ENCODE results near the gene FZD4.
"Not testable (repeated sequence)": the region's sequence is repeated elsewhere in the genome, so short reads cannot be mapped to it uniquely, and the experiment has no call there.

Gene FZD4

DNA sequence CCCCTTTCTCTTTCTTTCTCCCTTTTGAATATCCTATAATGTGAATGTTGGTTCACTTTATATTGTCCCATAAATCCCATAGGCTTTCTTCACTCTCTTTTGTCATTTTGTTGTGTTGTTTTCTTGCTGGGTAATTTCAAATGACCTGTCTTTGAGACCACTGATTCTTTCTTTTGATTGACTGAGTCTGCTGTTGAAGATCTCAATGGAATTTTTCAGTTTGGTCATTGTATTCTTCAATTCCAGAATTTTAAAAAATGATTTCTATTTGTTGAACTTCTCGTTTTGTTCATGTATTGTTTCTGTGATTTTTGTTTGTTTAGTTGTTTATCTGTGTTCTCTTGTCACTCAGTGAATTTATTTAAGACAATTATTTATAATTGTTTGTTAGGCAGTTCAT, 17.5 kb upstream of the FZD4 start:
- DNase-seq (ENCODE audit: extremely low read depth, low read depth): no peak

DNA sequence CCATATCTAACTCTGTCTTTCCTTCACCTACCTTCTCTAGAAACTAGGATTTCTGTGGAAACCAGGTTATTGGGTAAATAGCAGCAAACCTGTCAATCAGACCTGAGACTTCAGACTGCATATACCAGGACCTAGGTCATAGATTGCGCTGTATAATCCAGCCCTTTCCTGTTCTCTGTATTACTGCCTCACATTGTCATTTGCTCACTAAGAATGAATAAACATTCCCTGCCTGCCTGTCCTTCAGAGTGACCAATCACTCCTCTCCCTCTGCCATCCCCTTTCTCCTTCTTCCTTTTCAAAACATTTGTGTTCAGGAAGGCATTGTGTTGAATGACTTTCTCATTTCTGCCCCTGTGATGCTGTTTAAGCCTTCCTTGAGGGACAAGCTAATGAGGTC, 14.1 kb upstream of the FZD4 start:
- TF ChIP-seq, protein P1, sequence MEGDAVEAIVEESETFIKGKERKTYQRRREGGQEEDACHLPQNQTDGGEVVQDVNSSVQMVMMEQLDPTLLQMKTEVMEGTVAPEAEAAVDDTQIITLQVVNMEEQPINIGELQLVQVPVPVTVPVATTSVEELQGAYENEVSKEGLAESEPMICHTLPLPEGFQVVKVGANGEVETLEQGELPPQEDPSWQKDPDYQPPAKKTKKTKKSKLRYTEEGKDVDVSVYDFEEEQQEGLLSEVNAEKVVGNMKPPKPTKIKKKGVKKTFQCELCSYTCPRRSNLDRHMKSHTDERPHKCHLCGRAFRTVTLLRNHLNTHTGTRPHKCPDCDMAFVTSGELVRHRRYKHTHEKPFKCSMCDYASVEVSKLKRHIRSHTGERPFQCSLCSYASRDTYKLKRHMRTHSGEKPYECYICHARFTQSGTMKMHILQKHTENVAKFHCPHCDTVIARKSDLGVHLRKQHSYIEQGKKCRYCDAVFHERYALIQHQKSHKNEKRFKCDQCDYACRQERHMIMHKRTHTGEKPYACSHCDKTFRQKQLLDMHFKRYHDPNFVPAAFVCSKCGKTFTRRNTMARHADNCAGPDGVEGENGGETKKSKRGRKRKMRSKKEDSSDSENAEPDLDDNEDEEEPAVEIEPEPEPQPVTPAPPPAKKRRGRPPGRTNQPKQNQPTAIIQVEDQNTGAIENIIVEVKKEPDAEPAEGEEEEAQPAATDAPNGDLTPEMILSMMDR (IDR thresholded peaks at IDR 0.05; ENCODE audit: low read depth, low read length): no peak
- DNase-seq (ENCODE audit: extremely low read depth, low read depth): no peak

More for the DNA sequence above, 17.5 kb upstream of the FZD4 start:
- TF ChIP-seq, protein P1 (IDR thresholded peaks at IDR 0.05; ENCODE audit: low read depth, low read length): no peak

DNA sequence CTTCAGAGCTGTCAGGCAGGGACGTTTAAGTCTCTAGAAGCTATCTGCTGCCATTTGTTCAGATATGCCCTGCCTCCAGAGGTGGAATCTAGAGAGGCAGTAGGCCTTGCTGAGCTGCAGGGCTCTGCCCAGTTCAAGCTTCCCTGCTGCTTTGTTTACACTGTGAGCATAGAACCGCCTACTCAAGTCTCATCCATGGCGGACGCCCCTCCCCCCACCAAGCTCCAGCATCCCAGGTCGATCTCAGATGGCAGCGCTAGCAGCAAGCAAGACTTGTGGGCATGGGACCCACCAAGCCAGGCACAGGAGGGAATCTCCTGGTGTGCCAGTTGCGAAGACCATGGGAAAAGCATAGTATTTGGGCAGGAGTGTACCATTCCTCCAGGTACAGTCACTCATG, 12.4 kb upstream of the FZD4 start:
- not testable (repeated sequence) for DNase-seq (ENCODE audit: extremely low read depth, low read depth)

DNA sequence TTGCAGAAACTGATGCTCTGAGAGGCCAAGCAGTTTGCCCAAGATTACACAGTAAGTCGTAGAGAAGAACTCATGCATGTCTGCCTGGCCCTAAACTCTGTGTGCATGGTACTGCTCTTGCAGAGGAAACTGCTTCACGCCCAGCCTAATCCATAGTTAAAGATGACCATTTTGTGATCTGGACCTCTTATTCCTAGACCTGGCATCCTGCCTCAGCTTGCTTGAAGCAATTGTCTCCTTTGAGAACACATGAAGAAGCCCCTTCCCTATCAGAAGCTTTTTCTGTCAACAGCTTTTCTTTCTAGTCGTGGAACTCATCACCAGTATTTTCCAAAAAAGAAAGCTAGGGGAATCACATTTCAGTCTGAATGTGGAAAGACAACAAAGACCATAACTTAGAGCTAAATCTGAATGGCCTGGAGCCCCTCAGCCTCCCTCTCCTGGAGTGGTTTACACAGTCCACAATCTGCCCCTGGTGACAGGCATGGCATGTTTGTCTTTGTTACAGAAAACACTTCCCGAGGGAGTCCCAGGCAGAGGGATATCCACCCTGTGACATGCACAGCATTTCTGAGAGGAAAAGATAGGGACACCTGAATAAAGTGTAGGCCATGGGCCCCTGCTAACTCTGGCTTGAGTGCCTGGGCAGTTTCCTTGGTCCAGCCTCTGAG, 2.9 kb upstream of the FZD4 start:
- DNase-seq (ENCODE audit: extremely low read depth, low read depth): no peak
- TF ChIP-seq, protein P1 (IDR thresholded peaks at IDR 0.05; ENCODE audit: low read depth, low read length): no peak

DNA sequence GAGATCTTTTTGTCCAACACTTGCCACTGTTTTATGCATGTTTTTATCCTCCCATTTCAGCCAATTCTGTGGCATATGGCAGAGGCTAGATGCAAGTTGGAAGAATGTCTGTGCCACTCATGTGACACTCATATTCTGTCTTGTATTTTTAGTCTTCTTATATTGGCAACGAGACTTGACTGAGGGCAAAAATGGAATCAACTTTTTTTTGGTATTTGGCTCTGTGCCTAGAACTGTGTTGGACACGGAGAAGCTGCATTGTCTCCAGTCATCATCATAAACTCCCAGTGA, 1.7 kb upstream of the FZD4 start:
- TF ChIP-seq, protein P1 (IDR thresholded peaks at IDR 0.05; ENCODE audit: low read depth, low read length): no peak
- no peak for DNase-seq (ENCODE audit: extremely low read depth, low read depth)

DNA sequence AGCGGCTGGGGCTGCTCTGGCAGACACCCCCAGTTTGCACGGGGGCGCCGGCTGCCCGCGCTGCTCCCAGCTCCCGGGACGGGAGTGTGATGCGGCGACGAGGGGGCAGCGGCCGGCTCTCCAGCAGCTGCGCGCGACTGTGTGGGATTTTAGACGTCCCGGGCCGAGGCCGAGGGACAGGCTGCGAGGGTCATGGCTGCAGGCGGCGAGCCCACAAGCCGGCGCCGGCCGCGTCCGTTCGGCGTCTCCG, 159 bp downstream of the FZD4 start:
- no peak for DNase-seq (ENCODE audit: extremely low read depth, low read depth)

DNA sequence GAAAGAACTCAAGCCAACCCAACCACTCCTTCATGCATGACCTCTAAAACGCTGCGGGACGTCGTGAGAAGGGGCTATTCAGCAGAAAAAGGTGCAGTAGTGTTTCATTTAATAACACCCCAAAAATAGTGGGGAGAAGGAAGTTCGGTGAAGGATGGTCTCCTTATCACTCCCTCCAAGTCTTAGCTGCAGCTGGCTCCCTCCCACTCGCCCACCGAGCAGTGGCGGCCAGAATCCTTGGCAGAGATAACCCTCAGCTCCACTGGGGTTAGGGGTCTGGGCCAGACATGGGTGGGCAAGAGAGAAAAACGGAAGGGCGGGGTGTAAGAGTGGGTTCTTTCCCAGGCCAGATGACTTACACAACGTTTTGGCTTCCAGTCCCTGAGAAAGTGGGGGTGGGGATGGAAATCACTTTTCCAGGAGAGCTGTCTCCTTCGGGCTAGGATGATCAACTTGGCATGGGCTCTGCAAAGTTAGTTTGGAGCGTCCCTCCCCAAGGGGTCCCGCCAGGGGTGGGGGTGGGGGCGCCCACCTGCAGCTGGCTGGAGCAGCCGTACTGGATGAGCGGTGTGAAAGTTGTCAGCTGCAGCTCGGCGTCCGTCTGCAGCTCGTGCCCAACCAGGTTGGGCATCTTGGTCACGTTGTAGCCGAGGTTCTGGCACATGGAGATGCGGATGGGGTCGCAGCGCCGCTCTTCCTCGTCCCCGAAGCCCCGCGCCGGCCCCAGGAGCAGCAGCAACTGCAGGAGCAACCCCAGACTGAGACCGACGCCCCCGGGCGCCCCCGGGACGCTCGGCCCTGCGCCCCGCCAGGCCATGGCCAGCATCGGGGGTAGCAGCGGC, 705 bp downstream of the FZD4 start:
- TF ChIP-seq, protein P1 (IDR thresholded peaks at IDR 0.05; ENCODE audit: low read depth, low read length): no peak
- no peak for DNase-seq (ENCODE audit: extremely low read depth, low read depth)

More for the DNA sequence above, 159 bp downstream of the FZD4 start:
- TF ChIP-seq, protein P1 (IDR thresholded peaks at IDR 0.05; ENCODE audit: low read depth, low read length): no peak

Data from AG09319 (cell line).